ENCODE data around the gene RPAP2.
"Not testable (repeated sequence)": the region's sequence is repeated elsewhere in the genome, so short reads cannot be mapped to it uniquely, and the experiment has no call there.

RPAP2 gene

GRCh38 chr1:92298573-92299476 is at the start of gene RPAP2, which contains the start of gene GLMN:
RPAP2 (plus strand) TSS chr1:92299059; CDS start chr1:92299074, 15 bp downstream.
GLMN (minus strand) TSS chr1:92298987; CDS start chr1:92297999, 988 bp downstream.
- DNase-seq = peak; percentile 66

- not testable (repeated sequence) for DNase-seq
Measured at GRCh38 chr1:92254714-92255113, 44.1 kb upstream of the RPAP2 start.

GRCh38 chr1:92259350-92259749 is 39.5 kb upstream of the RPAP2 start:
- no peak for DNase-seq

GRCh38 chr1:92262516-92262915 is 36.3 kb upstream of the RPAP2 start:
- no peak for DNase-seq

GRCh38 chr1:92273039-92273438 is 25.8 kb upstream of the RPAP2 start:
- DNase-seq = peak; percentile 15

- no peak for DNase-seq
Measured at GRCh38 chr1:92274939-92275338, 23.9 kb upstream of the RPAP2 start.

- DNase-seq = no peak
Measured at GRCh38 chr1:92276082-92276481, 22.8 kb upstream of the RPAP2 start.

- DNase-seq = no peak
Measured at GRCh38 chr1:92277105-92277723, 21.6 kb upstream of the RPAP2 start.

- DNase-seq = not testable (repeated sequence)
Measured at GRCh38 chr1:92279781-92280180, 19.1 kb upstream of the RPAP2 start.

- DNase-seq = not testable (repeated sequence)
Measured at GRCh38 chr1:92281411-92281810, 17.4 kb upstream of the RPAP2 start.

- no peak for DNase-seq
Measured at GRCh38 chr1:92291372-92291999, 7.4 kb upstream of the RPAP2 start.

- DNase-seq = no peak
Measured at GRCh38 chr1:92298213-92298572, 666 bp upstream of the RPAP2 start.

- no peak for DNase-seq
Measured at GRCh38 chr1:92299477-92300150, 755 bp downstream of the RPAP2 start.

- no peak for DNase-seq
Measured at GRCh38 chr1:92301021-92301420, 2.2 kb downstream of the RPAP2 start.

GRCh38 chr1:92306020-92306419 is 7.2 kb downstream of the RPAP2 start:
- DNase-seq = no peak

- DNase-seq = no peak
Measured at GRCh38 chr1:92307980-92308379, 9.1 kb downstream of the RPAP2 start.

GRCh38 chr1:92310185-92310597 is 11.3 kb downstream of the RPAP2 start:
- DNase-seq = no peak

- no peak for DNase-seq
Measured at GRCh38 chr1:92314024-92314423, 15.2 kb downstream of the RPAP2 start.

- no peak for DNase-seq
Measured at GRCh38 chr1:92315766-92316599, 17.1 kb downstream of the RPAP2 start.

GRCh38 chr1:92317836-92318493 is 19.1 kb downstream of the RPAP2 start:
- DNase-seq = no peak
